ENCODE results near the gene PLCH2.
"Not testable (repeated sequence)": the region's sequence is repeated elsewhere in the genome, so short reads cannot be mapped to it uniquely, and the experiment has no call there.

PLCH2 gene

DNA sequence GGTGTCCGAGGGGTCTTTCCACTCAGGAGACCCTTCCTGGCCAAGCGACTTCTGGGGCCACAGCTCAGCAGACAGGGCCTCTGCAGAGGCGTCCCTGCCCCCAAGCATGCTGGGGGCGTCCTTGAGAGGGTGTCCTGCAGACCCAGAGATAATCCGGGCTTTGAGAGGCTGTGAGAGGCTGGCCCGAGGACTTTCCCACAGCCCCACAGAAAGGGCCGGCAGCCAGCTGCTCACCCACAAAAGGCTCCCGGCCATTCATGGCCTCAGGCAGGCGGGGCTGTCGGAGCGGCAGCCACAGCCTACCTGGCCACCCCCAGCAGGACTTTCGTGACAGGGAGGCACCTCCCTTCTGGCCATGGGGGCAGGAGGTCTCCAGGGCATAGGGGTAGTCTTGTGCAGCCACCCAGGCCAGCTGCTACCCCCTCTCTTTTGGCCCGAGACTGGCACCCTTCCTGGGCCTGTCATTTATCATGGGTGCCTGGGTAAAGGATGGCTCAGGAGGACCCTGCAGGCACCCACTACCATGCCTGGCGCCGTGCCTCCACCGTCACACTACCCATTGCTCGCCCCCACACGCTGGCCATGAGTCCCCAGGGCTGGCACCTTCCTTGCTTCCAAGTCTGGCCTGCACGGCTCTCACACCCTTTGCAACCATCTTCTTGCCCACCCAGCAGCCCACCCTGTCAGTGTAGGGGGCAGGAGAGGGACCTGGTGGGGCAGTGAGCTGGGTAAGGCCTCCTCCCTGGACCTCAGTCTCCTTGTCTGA lies 69.0 kb downstream of the PLCH2 start:
- no peak for DNase-seq (ENCODE audit: low spot score)

DNA sequence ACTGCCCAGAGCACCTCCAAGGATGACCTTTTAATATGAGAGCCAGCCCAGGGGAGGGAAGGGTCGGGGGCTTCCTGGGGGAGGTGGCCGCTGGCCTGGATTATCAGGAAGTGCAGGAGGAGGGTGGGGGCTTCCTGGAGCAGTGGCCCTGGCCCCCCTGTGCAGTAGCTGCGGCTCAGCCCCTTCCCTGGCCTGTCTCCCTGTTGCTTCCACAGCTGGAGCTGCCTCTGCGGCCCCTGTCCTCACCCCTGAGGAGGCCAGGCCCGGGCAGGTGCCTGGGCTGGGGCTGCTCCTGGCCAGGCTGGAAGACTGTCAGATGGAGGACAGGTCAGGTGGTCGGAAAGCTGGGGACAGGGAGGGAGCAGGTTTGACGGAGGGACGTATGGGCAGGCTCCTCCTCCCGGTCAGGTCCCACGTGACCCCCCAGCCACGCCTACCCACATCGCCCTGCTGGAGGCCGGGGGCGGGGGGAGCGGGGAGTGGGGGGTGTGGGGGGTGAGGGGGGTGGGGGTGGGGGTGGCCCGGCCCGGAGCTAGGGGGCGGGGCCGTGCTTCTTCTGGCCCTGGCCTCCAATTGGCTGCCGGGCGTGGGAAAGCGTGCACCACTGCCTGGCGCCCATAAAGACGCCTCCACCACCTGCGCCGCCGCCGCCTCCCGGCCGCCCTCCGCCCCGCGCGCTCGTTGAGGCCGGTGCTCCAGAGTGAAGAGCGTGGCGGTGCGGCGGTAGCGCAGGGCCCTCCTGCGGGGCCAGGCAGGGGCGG lies 69.8 kb downstream of the PLCH2 start:
- peak; percentile 88 for DNase-seq (ENCODE audit: low spot score)

DNA sequence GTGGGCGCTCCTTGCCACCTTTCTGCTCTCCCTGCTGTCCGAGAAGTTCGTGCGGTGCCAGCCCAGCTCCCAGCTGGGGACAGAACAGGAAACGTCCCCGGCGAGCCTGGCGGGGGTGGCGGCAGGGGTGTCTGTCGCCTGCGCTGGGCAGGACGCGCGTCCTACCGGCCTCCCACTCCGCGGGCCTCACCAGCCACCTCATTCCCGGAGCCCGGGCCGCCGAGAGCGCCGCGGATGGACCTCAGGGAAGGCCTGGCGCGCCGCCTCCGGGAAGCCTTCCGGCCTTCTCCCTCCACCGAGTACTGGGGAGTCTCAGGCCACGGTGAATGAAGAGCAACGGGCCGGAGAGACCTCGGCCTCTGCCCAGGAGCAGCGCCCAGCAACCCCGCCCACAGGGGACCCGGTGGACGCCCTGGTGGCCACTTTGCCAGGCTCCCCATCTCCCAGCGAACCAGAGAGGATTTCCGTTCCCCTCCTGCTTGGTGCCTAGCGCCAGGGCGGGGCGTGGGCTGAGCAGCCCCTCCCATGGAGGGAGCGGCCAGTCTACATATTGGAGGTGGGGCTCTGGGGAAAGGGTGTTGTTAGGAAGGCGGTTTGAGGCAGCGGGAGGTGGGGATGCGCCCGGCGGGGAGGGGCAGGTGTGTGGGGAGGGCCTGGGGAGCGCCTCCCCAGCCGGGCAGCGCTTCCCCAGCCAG lies 70.6 kb downstream of the PLCH2 start:
- DNase-seq (ENCODE audit: low spot score) = peak; percentile 45

DNA sequence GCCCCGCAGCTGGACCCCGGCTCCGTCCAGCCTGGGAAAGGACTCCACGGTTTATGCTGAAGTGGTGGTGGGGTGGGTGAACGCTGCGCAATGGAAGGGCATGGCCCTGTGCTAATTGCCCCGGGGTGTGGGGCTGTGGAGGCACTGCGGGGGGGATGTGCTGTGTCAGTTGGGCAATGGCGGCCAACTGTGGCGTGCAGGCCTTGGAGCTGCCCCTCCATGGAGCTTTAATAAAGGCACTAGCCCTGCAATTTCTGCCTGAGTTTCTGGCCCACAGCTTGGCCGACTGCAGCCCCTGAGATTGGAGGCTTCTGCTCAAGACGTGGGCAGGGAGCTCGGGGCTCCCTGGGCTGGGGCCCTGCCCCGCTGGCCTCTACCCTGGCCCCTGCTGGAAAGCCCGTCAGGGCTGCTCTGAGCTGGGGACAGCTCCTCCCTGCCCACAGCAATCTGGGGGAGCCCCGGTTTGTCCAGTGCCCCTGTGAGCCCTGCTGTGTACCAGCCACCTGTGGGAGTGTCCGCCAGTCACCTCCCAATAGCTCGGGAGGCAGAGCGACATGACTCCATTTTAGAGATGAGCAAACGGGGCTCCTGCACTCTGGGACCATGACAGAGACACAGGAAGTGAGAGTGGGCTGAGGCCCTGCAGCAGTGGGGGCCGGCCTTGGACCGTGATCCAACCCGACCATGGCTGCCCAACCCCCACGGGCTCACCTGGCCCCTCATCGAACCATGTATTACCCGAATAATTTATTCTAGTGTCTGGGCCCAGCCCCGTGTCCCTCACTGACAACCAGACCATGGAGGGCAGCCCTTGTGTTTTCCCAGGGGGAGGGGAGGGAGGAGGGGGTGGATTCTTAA lies 71.3 kb downstream of the PLCH2 start:
- no peak for DNase-seq (ENCODE audit: low spot score)

DNA sequence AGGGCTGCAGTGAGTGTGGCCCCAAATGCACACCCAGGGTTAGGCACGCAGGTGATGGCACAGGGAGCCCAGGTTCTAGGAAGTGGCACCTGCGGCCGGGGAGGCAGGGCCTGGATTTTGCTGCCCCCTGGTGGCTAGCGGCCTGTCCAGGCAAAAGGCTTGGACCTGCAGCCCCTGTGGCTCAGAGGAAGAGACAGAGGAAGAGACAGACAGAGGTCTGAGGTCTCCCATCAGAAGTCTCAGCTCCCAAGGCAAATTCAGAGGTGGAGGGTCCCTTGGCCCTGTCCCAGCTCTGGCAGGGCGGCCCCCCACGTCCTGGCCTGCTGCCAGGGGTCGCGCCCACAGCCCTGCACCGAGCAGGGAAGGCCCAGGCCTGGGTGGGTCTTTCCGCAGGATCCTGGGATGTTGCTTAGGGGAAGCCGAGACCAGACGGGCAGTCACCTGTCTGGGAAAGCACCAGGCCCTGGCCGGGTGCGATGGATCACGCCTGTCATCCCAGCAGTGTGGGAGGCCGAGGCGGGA lies 72.0 kb downstream of the PLCH2 start:
- peak; percentile 62 for DNase-seq (ENCODE audit: low spot score)

DNA sequence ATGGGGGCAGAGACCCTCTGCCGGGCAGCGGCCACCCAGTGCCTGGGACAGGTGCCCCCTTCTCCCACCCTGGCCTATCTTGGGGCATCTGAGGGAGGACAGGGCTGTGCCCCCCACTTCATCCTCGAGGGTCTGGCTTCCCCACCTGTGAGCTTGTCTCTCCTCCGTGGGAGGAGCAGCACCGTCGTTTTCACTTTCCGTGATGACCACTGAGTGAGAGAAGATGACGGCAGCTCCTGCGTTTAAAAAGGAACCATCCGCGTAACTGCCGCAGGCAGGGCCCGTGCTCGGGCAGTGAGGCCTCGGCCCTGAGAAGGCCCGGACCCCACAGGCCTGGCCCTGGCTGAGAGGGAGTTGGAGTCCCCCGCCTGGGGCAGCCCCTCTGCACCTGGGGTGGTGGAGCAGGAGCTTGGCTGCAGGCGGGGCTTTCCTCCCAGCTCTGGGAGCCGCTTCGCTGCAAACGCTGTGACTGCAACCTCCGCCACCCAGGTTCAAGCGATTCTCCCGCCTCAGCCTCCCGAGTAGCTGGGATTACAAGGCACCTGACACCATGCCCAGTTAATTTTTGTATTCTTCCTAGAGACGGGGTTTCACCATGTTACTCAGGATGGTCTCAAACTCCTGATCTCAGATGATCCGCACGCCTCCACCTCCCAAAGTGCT lies 73.4 kb downstream of the PLCH2 start:
- DNase-seq (ENCODE audit: low spot score) = not testable (repeated sequence)

DNA sequence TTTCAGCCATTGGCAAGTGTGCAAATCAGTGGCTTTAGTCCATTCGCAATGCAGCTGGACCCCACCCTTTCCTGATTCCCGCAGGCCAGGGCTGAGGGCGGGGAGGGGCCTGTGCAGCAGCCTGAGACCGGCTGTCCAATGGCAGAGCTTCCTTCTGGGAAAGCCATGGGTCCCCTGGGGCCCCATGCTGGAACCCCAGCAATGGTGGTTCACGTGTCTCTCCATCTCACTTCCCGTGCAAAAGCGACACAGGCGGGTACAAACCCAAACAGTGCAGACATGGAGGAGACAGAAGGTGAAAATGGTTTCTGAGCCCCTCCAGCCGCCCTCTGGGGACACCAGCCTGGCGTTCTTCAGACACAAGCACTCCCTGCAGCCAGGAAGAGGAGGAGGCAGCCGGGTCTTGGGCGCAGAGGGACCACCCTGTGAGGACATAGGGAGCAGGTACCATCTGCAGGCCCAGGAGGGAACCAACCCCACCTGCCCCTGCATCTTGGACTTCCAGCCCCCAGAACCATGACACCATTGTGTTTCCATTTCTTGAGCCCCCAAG lies 74.3 kb downstream of the PLCH2 start:
- not testable (repeated sequence) for DNase-seq (ENCODE audit: low spot score)

DNA sequence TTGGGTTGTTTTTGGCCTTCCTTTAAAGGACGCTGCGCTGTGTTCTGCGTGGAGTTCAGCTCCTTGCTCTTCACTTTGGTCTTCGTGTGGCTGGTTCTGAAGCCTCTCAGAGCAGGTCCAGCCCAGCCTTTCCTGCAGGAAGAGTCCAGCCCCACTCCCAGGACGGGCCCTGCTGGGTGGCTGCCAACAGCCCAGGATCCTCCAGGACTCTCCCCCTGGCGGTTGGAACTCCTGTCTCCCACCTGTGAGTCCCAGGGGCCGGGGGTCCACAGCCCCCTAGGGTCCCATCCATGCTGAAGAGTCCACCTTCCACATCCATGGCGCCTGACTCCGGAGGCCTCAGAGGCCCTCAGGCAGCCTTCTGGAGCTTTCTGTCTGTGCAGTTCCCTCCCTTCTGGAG lies 75.5 kb downstream of the PLCH2 start:
- not testable (repeated sequence) for DNase-seq (ENCODE audit: low spot score)

DNA sequence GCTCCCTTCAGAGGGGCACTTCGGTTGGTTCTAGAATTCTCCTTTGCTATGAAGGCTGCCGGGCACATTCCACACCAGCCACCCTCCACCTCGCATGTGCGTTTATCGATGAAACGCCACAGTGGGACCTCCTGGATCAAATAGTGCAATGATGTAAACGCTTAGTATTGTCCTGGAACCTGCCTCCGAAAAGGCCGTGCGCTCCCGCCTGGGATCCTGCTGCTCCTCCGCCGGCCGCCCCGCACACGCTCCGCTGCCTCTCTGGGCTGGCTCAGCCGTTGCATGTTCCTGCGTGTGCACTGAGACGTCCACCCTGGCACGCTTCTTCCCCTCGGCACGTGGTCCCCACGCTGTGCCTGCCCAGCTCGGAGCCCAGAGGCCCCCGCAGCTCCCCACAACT lies 76.1 kb downstream of the PLCH2 start:
- DNase-seq (ENCODE audit: low spot score) = no peak

DNA sequence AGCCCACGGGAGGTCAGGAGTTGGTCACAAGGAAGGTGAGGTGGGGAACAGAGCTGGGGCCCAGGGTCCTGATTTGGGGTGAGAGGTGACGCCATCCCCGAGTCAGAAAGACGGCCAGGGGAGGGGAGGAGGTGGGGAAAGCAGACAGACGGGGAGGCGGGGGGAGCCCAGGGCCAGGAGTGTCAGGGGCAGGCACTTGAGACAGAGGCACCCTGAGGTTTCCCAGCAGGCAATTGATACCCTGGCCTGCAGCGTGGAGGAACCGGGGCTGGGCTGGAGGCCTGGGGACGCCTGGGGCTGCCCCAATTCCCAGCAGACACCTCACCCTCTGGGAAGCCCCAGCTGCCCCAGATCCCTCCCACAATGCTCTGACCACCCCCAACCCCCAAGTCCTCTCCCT lies 77.0 kb downstream of the PLCH2 start:
- DNase-seq (ENCODE audit: low spot score) = not testable (repeated sequence)

DNA sequence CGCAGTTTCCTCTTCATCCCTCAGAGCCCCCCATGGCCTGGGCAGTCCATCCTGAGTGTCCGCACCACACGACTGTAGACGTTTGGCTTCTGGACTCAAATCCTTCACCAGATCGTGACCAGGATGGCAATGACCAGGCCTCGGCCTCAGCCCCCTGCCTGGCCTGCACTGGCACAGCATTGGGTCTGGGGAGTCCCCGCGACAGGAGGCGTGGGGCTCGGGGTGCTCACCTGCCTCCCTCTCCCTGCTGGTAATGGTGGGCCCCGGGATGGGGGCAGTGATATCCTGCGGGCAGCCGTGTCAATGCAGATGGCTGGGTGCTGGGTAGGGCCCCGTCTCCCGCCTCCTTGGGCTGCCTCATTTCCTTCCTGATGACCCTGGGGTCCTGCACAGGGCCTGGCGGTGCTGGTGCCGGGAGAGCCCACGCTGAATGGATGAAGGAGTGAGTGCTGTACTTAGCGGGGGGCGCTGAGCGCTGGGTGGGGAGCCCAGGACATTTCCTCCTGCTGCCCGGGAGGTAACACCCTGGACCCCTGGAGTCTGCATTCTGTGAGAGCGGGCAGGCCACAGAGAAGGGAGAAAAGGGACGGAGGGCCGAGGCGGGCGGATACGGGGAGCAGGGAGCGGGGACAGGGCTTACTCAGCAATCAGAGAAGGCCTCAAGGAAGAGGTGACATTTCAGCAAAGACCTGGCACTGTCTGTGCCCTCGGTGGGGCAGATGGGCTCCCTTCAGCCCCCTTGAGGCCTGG lies 78.0 kb downstream of the PLCH2 start:
- no peak for DNase-seq (ENCODE audit: low spot score)

DNA sequence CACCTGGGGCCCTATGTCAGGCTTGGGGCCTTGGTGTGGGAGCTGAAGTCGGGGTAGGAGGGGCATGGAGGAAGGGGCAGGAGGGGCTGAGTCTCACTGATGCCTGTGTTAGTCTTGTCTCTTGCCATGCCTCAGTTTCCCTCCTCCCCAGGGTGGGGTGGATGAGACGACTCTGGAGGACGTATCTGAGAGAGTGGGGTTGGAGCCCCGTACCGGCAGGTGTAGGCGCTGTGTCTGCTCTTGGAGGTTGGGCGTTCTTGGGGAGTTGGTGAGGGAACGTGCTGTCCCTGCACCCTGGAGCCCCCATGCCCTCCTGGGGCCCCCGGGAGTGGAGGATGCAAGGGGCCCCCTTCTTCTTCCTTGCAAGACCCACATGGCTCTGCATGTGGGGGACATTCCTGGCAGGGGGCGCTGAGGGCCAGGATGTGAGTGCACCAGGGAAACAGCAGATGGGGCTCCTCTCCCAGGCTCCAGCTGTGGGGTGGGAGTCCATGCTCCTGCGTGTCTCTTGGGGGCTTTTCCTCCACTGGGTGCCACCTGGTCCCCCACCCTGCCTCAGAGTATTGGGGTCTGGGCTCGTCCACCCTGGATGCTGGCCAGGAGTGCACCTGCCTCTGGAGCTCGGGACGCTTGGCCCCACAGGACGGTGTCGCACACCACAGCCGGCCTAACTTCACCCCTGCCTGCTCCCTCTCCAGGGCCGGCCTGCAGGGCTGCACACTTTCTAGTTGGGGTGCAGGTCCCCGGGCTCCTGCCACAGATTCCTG lies 78.7 kb downstream of the PLCH2 start:
- DNase-seq (ENCODE audit: low spot score) = no peak
